Spleen (tissue), 11 donors: ENCODE measurements around the gene CNN3. TPM values are rescaled to one million over a fixed set of nuclear protein-coding genes. Genes with fewer than 3 reads are reported as not detected.

Experiments
- DNase-seq: peaks from one replicate; pipeline ENCODE4 v3.0.0-alpha.2; 2020
- H3K27ac ChIP-seq, 8 donors: fragments of 200-600 bp; sonication (generic) in 7 of 8; 1 replicate in 4 of 8; 2 replicates in 4 of 8; pipeline versions ENCODE4 v1.5.0 to v1.8.0; 2016 to 2021; ENCODE audit warnings: inconsistent platforms in 4 of 8, mild to moderate bottlenecking in 4 of 8, moderate library complexity in 1 of 8
- H3K27me3 ChIP-seq, 7 donors: fragments of 200-600 bp; sonication (generic) in 6 of 7; replicated peaks in 1 of 7; 1 replicate in 4 of 7; 2 replicates in 3 of 7; pipeline versions ENCODE4 v1.5.0 to v1.8.0; 2016 to 2021; ENCODE audit warnings: inconsistent platforms in 3 of 7, mild to moderate bottlenecking in 1 of 7
- H3K36me3 ChIP-seq, 6 donors: fragments of 200-600 bp; sonication (generic) in 5 of 6; 1 replicate in 4 of 6; 2 replicates in 2 of 6; pipeline versions ENCODE4 v1.5.0 to v1.8.0; 2016 to 2021; ENCODE audit warnings: inconsistent platforms in 2 of 6
- H3K4me1 ChIP-seq, 6 donors: fragments of 200-600 bp; sonication (generic) in 5 of 6; 1 replicate in 3 of 6; 2 replicates in 3 of 6; pipeline versions ENCODE4 v1.5.0 to v1.8.0; 2016 to 2021; ENCODE audit warnings: inconsistent platforms in 3 of 6
- H3K4me3 ChIP-seq, 8 donors: fragments of 200-600 bp; sonication (generic) in 7 of 8; 1 replicate in 4 of 8; 2 replicates in 4 of 8; pipeline versions ENCODE4 v1.5.0 to v1.8.0; 2016 to 2021; ENCODE audit warnings: inconsistent platforms in 4 of 8, mild to moderate bottlenecking in 4 of 8, moderate library complexity in 2 of 8
- H3K9me3 ChIP-seq, 8 donors: fragments of 200-600 bp; sonication (generic) in 7 of 8; 1 replicate in 4 of 8; 2 replicates in 4 of 8; pipeline versions ENCODE4 v1.5.0 to v1.8.0; 2016 to 2021; ENCODE audit warnings: inconsistent platforms in 4 of 8
- CTCF ChIP-seq, 11 experiments: fragments of 200-600 bp in 7 of 11; fragments of 450-650 bp in 4 of 11; sonication (generic) in 4 of 11; IDR thresholded peaks in 8 of 11; conservative IDR thresholded peaks in 3 of 11; 1 replicate in 7 of 11; 2 replicates in 4 of 11; pipeline versions ENCODE4 v1.4.0 to v1.8.0; 2016 to 2021; ENCODE audit warnings: antibody characterized with exemption in 11 of 11, inconsistent platforms in 4 of 11, mild to moderate bottlenecking in 1 of 11
- POLR2A ChIP-seq, 3 donors: fragments of 450-650 bp; IDR thresholded peaks; one replicate each; pipeline ENCODE4 v1.5.1; 2017; ENCODE audit warnings: antibody characterized with exemption in 3 of 3, mild to moderate bottlenecking in 1 of 3
- POLR2AphosphoS5 ChIP-seq, 3 donors: sonication (generic); formaldehyde crosslinking; IDR thresholded peaks; one replicate each; pipeline ENCODE4 v1.5.1; 2017; ENCODE audit warnings: antibody characterized with exemption in 3 of 3
- WGBS, 5 donors: extraction: QIAGEN DNeasy Blood & Tissue Kit in 3 of 5; methylation state at CpG; one replicate each; pipeline versions ENCODE4 v1.1.5 to v1.1.7; 2013 to 2018; 5-methylcytosine and 5-hydroxymethylcytosine counted together
- intact Hi-C: fragments of 100-400 bp; cut with DNase I; formaldehyde crosslinking; loops from one replicate; pipeline ENCODE4 v1.15.0; 2023; ENCODE audit warnings: low total_unique reads
- polyA plus RNA-seq, 3 donors: library from polyadenylated mRNA; stranded (reverse); fragments of 200-250 nt; gene quantifications; one replicate each; pipeline ENCODE4 v1.2.1, GENCODE V29; 2013
- total RNA-seq, 7 donors: library from RNA; depleted of rRNA in 3 of 7; stranded (reverse); fragments of >200 nt in 3 of 7; fragmentation: NEBNext Ultra II Directional in 4 of 7; extraction: Animal tissue kit (Norgen Biotek cat#: 25700) in 4 of 7; gene quantifications; one replicate each; pipeline versions ENCODE4 v1.1.0 to v1.2.1, GENCODE V29; 2016 to 2021
- donor health status: healthy with polysubstance abuse.
- donor health status: DM: no; HTN: no; CAD: no; lungs with moderate emphysema.
- donor health status: DM: no; HTN: no; CAD: no.
- donor health status: Bipolar disorder and iron deficiency.
- donor health status: healthy.
- donor health status: DM: no; HTN: no; CAD: no.
- donor health status: DM: yes; HTN: yes; CAD: no.

Gene CNN3
- total and polyA plus RNA-seq, 10 donors: 27.4 to 124 (median 105) TPM

- no peak overlapping the region for H3K4me3 ChIP-seq
- peaks cover 0 to 26% (median 11%) of the 10 kb centered on the region in 7 donors for H3K27me3 ChIP-seq
- H3K9me3 ChIP-seq: no peaks in the 10 kb centered on the region
- DNase-seq: no peak
- intact Hi-C loops: no loop called here
- 88 to 96% (median 92%) methylated on average over 7 of the region's 7 CpGs for WGBS, 5 donors
- no peak overlapping the region for H3K27ac ChIP-seq
- peaks cover 4 to 39% (median 19%) of the 10 kb centered on the region in 6 donors for H3K4me1 ChIP-seq
- no peaks in the 10 kb centered on the region for H3K36me3 ChIP-seq
- no peak for TF ChIP-seq POLR2AphosphoS5 (IDR thresholded peaks at IDR 0.05)
- TF ChIP-seq POLR2A (IDR thresholded peaks at IDR 0.05): no peak
- no peak for TF ChIP-seq CTCF (IDR thresholded peaks at IDR 0.05 in 8 of 11, conservative IDR thresholded peaks at IDR 0.05 in 3 of 11)
Observed at GRCh38 chr1:94931254-94931841, 4.4 kb upstream of the CNN3 start.

GRCh38 chr1:94929351-94930217, 2.7 kb upstream of the CNN3 start:
- intact Hi-C loops: no loop called here
- 81 to 87% (median 86%) methylated on average over 11 of the region's 11 CpGs for WGBS, 5 donors
- TF ChIP-seq POLR2AphosphoS5 (IDR thresholded peaks at IDR 0.05) (no peak), POLR2A (IDR thresholded peaks at IDR 0.05) (no peak), CTCF (IDR thresholded peaks at IDR 0.05 in 8 of 11, conservative IDR thresholded peaks at IDR 0.05 in 3 of 11) (no peak)
- no peak for DNase-seq
- no peaks in the 10 kb centered on the region for H3K9me3 ChIP-seq
- H3K4me1 ChIP-seq: peaks cover 4 to 53% (median 34%) of the 10 kb centered on the region in 6 donors
- no peaks in the 10 kb centered on the region for H3K36me3 ChIP-seq
- peaks cover 0 to 43% (median 16%) of the 10 kb centered on the region in 7 donors for H3K27me3 ChIP-seq
- no peak overlapping the region for H3K27ac ChIP-seq
- H3K4me3 ChIP-seq: peak overlapping the region in 2 of 8 donors; percentile 67 to 76

GRCh38 chr1:94928293-94928939, 1.5 kb upstream of the CNN3 start:
- no peaks in the 10 kb centered on the region for H3K36me3 ChIP-seq
- no peak for DNase-seq
- WGBS, 5 donors: 72 to 80% (median 77%) methylated on average over 7 of the region's 7 CpGs
- no peak for TF ChIP-seq POLR2AphosphoS5 (IDR thresholded peaks at IDR 0.05)
- TF ChIP-seq POLR2A (IDR thresholded peaks at IDR 0.05): no peak
- no peak for TF ChIP-seq CTCF (IDR thresholded peaks at IDR 0.05 in 8 of 11, conservative IDR thresholded peaks at IDR 0.05 in 3 of 11)
- H3K4me1 ChIP-seq: peaks cover 4 to 64% (median 44%) of the 10 kb centered on the region in 6 donors
- peak overlapping the region in 5 of 8 donors; percentile 5 to 76 (median 67) for H3K4me3 ChIP-seq
- H3K27ac ChIP-seq: peak overlapping the region in 7 of 8 donors; percentile 92 to 95 (median 94)
- H3K27me3 ChIP-seq: peaks cover 0 to 50% (median 16%) of the 10 kb centered on the region in 7 donors
- H3K9me3 ChIP-seq: no peaks in the 10 kb centered on the region
- intact Hi-C loops: no loop called here
